HepG2 (cell line): Measurements from ENCODE around the gene GPS1. TPM values are rescaled to one million over a fixed set of nuclear protein-coding genes. Genes with fewer than 3 reads are reported as not detected.

Experiments
- ATF1 ChIP-seq: IDR thresholded peaks from 2 replicates; pipeline ENCODE4 v1.6.1; 2016; ENCODE audit warnings: mild to moderate bottlenecking, control low read depth
- ATF4 ChIP-seq, 2 experiments: fragments of 450-650 bp in 1 of 2; sonication (generic) in 1 of 2; formaldehyde crosslinking; IDR thresholded peaks; 2 replicates each; pipeline versions ENCODE4 v1.5.0 to v1.8.0; 2020 to 2022; ENCODE audit warnings: mild to moderate bottlenecking in 1 of 2, missing genetic modification reagents in 1 of 2
- CREM ChIP-seq, 2 experiments: sonication (generic) in 1 of 2; formaldehyde crosslinking in 1 of 2; IDR thresholded peaks; 2 replicates each; pipeline versions ENCODE4 v1.4.0 to v1.6.1; 2016 to 2020; ENCODE audit warnings: antibody characterized with exemption in 1 of 2, mild to moderate bottlenecking in 1 of 2, missing genetic modification reagents in 1 of 2
- HOXA3 ChIP-seq: sonication (generic); formaldehyde crosslinking; IDR thresholded peaks from 2 replicates; pipeline ENCODE4 v1.5.0; 2020; ENCODE audit warnings: missing genetic modification reagents
- KDM5B ChIP-seq: sonication (generic); formaldehyde crosslinking; IDR thresholded peaks from 2 replicates; pipeline ENCODE4 v1.4.0; 2020; ENCODE audit warnings: missing genetic modification reagents, mild to moderate bottlenecking, borderline replicate concordance
- KLF15 ChIP-seq: sonication (generic); formaldehyde crosslinking; IDR thresholded peaks from 2 replicates; pipeline ENCODE4 v1.8.1; 2023; ENCODE audit warnings: borderline replicate concordance, mild to moderate bottlenecking, inconsistent platforms, missing genetic modification reagents, mixed read lengths
- MAFF ChIP-seq: IDR thresholded peaks from 2 replicates; pipeline ENCODE4 v1.6.1; 2011; ENCODE audit warnings: low read depth, low read length, improper control_type of control experiment
- POLR2AphosphoS5 ChIP-seq: IDR thresholded peaks from 2 replicates; pipeline ENCODE4 v1.6.1; 2012; ENCODE audit warnings: low read depth, low read length
- PTBP1 ChIP-seq: fragments of 200-400 bp; formaldehyde crosslinking; IDR thresholded peaks from 2 replicates; pipeline ENCODE4 v1.6.1; 2018; ENCODE audit warnings: low read length, low read depth; ENCODE audit not compliant: poor library complexity, severe bottlenecking
- STAT6 ChIP-seq: sonication (generic); formaldehyde crosslinking; IDR thresholded peaks from 2 replicates; pipeline ENCODE4 v1.4.0; 2020; ENCODE audit warnings: missing genetic modification reagents, mild to moderate bottlenecking, borderline replicate concordance
- SYNCRIP ChIP-seq: fragments of 200-400 bp; formaldehyde crosslinking; IDR thresholded peaks from 2 replicates; pipeline ENCODE4 v1.6.1; 2018; ENCODE audit warnings: mild to moderate bottlenecking, low read depth, low read length; ENCODE audit not compliant: insufficient read depth
- THAP11 ChIP-seq: IDR thresholded peaks from 2 replicates; pipeline ENCODE4 v1.6.1; 2016; ENCODE audit warnings: missing biosample characterization, missing genetic modification reagents
- ZBTB1 ChIP-seq: sonication (generic); formaldehyde crosslinking; IDR thresholded peaks from 2 replicates; pipeline ENCODE4 v1.4.0; 2020; ENCODE audit warnings: missing genetic modification reagents, borderline replicate concordance
- ZFP36L1 ChIP-seq: sonication (generic); formaldehyde crosslinking; IDR thresholded peaks from 2 replicates; pipeline ENCODE4 v1.8.0; 2022; ENCODE audit warnings: mild to moderate bottlenecking, missing genetic modification reagents, moderate library complexity
- ZMYM3 ChIP-seq: sonication (generic); formaldehyde crosslinking; IDR thresholded peaks from 2 replicates; pipeline ENCODE4 v1.5.1; 2020; ENCODE audit warnings: mild to moderate bottlenecking, missing genetic modification reagents
- ZMYM4 ChIP-seq: sonication (generic); formaldehyde crosslinking; IDR thresholded peaks from 2 replicates; pipeline ENCODE4 v1.8.1; 2023; ENCODE audit warnings: mild to moderate bottlenecking, missing genetic modification reagents
- ZNF501 ChIP-seq: sonication (generic); formaldehyde crosslinking; IDR thresholded peaks from 2 replicates; pipeline ENCODE4 v1.5.1; 2020; ENCODE audit warnings: mild to moderate bottlenecking, moderate library complexity, missing genetic modification reagents
- ZNF550 ChIP-seq: sonication (generic); formaldehyde crosslinking; IDR thresholded peaks from 2 replicates; pipeline ENCODE4 v1.4.0; 2020; ENCODE audit warnings: mild to moderate bottlenecking, missing genetic modification reagents, borderline replicate concordance
- ZNF556 ChIP-seq: sonication (generic); formaldehyde crosslinking; IDR thresholded peaks from 2 replicates; pipeline ENCODE4 v1.4.0; 2020; ENCODE audit warnings: mild to moderate bottlenecking, missing genetic modification reagents, borderline replicate concordance
- polyA plus RNA-seq, 8 experiments: library from polyadenylated mRNA; depleted of rRNA in 3 of 8; stranded (reverse) in 7 of 8; unstranded in 1 of 8; fragments of >200 nt; fragmentation: Illumina TruSeq in 4 of 8; extraction: Trizol in 4 of 8; gene quantifications; 2 replicates each; pipeline versions ENCODE4 v1.2.1 to v1.2.3, GENCODE V29; 2011 to 2016; ENCODE audit warnings: low read depth in 4 of 8, missing spikeins in 1 of 8, mixed read lengths in 1 of 8; ENCODE audit not compliant: insufficient read depth in 1 of 8
- total RNA-seq, 5 experiments: library from RNA; depleted of rRNA; stranded (reverse); fragments of >200 nt; fragmentation: Illumina TruSeq; extraction: Trizol; gene quantifications; 2 replicates each; pipeline ENCODE4 v1.2.3, GENCODE V29; 2016; ENCODE audit warnings: low read depth in 1 of 5
- TF ChIP-seq, protein P1 (sequence below): sonication (generic); formaldehyde crosslinking; IDR thresholded peaks from 2 replicates; pipeline ENCODE4; 2020; ENCODE audit warnings: missing genetic modification reagents, mild to moderate bottlenecking, borderline replicate concordance
- TF ChIP-seq, protein P2 (sequence below): sonication (generic); formaldehyde crosslinking; IDR thresholded peaks from 2 replicates; pipeline ENCODE4 v1.4.0; 2020; ENCODE audit warnings: missing genetic modification reagents; ENCODE audit errors: not compliant biosample characterization

Gene GPS1
- total and polyA plus RNA-seq, 2 of the 13 experiments (the other 11 are each of a cell fraction or from before 2014, with no cell fraction given), result 124 to 128 TPM

DNA sequence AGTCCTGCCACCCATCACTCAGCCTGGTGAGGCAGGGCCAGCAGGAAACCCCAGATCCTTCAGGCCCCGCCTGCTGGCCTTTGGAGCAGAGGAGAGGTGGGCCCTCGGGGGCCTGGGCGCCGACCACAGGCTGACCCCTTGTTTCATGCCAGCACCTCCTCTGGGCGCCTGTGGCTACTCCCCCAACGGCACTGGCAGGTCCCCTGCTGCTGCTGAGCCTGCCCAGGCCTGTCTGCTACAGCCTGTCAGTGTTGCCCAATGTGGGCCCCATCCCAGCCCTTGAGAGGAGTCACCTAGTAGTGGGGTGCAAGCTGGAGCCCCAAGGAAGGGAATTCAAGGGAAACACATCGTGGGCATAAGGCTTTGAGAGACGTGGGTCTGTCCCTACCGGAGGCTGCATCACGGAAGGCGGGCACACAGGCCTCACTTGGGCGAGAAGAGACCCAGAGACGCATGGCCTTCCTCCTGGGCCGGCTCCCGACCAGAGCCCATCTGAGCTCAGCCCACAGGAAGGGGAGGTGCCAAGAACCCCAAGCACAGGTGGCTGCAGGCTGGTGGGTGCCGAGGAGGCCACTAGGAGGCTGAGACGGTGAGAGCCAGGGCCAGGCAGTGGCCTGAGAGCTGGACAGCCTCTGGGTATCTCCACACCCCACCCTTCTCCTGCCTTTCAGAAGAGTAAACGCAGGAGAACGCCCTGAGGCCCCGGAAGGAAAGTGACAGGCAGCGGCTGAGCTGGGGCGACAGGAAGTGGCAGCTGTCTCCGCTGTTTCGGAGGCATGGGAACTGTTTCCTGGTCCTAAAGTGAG lies 54.4 kb downstream of the GPS1 start (continued):
- TF ChIP-seq SYNCRIP, result no peak
- TF ChIP-seq ZFP36L1, result peak; percentile 71
- TF ChIP-seq STAT6 (CRISPR knock-in tag), result peak; percentile 95
- TF ChIP-seq POLR2AphosphoS5, result peak; percentile 94
- TF ChIP-seq ZNF556 (CRISPR knock-in tag), result no peak; the same call in 1 of the 2 replicates
- peak; percentile 87 for TF ChIP-seq THAP11 (CRISPR knock-in tag)
- TF ChIP-seq PTBP1, result peak; percentile 19
- TF ChIP-seq CREM (IDR thresholded peaks at IDR 0.05), result no peak; the same call in 1 of the 2 replicates
- TF ChIP-seq CREM (CRISPR knock-in tag; IDR thresholded peaks at IDR 0.05), result no peak
- peak; percentile 92 for TF ChIP-seq KDM5B (CRISPR knock-in tag)
- TF ChIP-seq ZMYM3 (CRISPR knock-in tag), result no peak; the same call in 1 of the 2 replicates
- TF ChIP-seq MAFF, result no peak
- no peak for TF ChIP-seq ZBTB1 (CRISPR knock-in tag)
- TF ChIP-seq, protein P1, sequence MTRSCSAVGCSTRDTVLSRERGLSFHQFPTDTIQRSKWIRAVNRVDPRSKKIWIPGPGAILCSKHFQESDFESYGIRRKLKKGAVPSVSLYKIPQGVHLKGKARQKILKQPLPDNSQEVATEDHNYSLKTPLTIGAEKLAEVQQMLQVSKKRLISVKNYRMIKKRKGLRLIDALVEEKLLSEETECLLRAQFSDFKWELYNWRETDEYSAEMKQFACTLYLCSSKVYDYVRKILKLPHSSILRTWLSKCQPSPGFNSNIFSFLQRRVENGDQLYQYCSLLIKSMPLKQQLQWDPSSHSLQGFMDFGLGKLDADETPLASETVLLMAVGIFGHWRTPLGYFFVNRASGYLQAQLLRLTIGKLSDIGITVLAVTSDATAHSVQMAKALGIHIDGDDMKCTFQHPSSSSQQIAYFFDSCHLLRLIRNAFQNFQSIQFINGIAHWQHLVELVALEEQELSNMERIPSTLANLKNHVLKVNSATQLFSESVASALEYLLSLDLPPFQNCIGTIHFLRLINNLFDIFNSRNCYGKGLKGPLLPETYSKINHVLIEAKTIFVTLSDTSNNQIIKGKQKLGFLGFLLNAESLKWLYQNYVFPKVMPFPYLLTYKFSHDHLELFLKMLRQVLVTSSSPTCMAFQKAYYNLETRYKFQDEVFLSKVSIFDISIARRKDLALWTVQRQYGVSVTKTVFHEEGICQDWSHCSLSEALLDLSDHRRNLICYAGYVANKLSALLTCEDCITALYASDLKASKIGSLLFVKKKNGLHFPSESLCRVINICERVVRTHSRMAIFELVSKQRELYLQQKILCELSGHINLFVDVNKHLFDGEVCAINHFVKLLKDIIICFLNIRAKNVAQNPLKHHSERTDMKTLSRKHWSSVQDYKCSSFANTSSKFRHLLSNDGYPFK, result peak; percentile 74; the same call in 1 of the 2 replicates
- no peak for TF ChIP-seq KLF15 (CRISPR knock-in tag)
- TF ChIP-seq ATF1 (CRISPR knock-in tag), result no peak
- TF ChIP-seq HOXA3 (CRISPR knock-in tag), result peak; percentile 79; the same call in 1 of the 2 replicates
- TF ChIP-seq, protein P2, sequence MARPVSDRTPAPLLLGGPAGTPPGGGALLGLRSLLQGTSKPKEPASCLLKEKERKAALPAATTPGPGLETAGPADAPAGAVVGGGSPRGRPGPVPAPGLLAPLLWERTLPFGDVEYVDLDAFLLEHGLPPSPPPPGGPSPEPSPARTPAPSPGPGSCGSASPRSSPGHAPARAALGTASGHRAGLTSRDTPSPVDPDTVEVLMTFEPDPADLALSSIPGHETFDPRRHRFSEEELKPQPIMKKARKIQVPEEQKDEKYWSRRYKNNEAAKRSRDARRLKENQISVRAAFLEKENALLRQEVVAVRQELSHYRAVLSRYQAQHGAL (CRISPR knock-in tag), result peak; percentile 66
- TF ChIP-seq ZNF501 (CRISPR knock-in tag), result peak; percentile 90
- TF ChIP-seq ZMYM4 (CRISPR knock-in tag), result peak; percentile 65
- no peak for TF ChIP-seq ZNF550 (CRISPR knock-in tag)
- TF ChIP-seq ATF4 (CRISPR knock-in tag; IDR thresholded peaks at IDR 0.05), result peak in 1 of 2 experiments; percentile 9; a peak in 1 of 4 replicates
